Inflammatory macrophage treated with lipopolysaccharide for 1 hour (primary cell): ENCODE results near the gene CYP11A1.

Experiments
- DNase-seq, 2 donors: peaks; one replicate each; pipeline ENCODE4 v3.0.0-alpha.2; 2020 to 2022

Gene CYP11A1

GRCh38 chr15:74367296-74367854 lies at the start of gene CYP11A1:
TSS of gene CYP11A1 (minus strand) at chr15:74367646. CDS start at chr15:74367585, 61 bp downstream.
- DNase-seq: no peak

DNA sequence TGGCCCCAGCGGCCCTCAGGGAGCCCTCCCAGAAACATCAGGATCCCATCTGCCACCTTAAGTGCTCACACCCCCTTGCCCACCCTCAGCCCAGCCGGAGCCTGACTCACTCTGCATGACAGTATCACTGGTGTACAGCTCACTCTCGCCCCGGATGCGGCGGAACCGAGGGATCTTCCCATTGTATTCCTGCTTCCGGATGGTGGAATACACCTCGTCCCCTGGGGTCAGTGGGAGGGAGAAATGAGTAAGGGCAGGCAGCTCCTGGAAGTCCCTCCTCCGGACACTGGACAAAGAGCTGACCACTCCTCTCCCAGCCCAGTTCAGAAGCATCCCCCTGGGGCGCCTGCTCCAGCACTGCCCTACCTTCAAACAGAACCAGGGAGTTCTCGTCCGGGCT lies 49.8 kb upstream of the CYP11A1 start:
- no peak for DNase-seq

- no peak for DNase-seq
Observed at GRCh38 chr15:74415966-74416916, 48.8 kb upstream of the CYP11A1 start.

GRCh38 chr15:74414603-74415338 lies 47.3 kb upstream of the CYP11A1 start:
- DNase-seq: no peak

DNA sequence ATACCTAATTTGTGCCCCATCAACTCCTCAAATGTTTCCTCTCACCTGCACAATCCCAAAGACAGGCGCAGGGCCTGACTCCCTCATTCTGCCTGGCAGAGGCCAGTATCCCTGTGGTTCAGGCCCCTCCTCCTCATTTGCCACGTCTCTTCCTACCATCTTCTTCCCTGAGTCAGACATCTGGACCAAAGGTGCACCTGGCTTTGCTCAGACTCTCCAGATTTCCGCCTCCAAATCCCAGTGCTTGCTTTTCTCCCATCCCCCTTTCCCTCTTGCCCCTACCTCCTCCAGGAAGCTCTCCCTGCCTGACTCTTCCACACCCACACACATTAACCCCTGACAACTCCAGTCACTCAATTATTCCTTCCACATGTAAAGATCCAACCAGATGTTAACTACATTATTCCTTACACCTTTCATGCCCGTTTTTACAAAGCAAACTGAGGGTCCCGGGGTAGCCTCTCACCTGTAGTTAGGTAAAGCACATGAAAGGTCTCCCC lies 46.7 kb upstream of the CYP11A1 start:
- DNase-seq: no peak

- no peak for DNase-seq
Observed at GRCh38 chr15:74413350-74414080, 46.1 kb upstream of the CYP11A1 start.

GRCh38 chr15:74412159-74412558 lies 44.7 kb upstream of the CYP11A1 start:
- DNase-seq: no peak

DNA sequence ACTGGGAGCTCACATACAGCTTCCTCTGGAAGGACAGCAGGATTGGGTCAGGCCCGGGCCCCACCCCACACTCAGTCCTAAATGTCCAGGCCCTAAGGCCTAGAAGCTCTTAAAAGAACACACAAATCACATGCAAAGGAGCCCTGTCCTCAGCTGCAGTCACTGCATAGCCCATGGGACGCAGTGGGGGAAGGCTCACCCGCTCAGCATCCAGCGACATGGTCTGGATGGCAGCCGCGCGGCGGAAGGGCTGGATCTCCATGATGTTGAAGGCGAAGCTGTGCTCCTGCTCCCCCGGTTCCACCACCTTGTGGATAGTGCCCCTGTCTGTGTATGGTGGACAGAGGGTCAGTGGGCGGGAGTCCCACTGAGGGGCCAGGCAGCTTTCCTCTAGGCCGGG lies 44.2 kb upstream of the CYP11A1 start:
- DNase-seq: no peak

DNA sequence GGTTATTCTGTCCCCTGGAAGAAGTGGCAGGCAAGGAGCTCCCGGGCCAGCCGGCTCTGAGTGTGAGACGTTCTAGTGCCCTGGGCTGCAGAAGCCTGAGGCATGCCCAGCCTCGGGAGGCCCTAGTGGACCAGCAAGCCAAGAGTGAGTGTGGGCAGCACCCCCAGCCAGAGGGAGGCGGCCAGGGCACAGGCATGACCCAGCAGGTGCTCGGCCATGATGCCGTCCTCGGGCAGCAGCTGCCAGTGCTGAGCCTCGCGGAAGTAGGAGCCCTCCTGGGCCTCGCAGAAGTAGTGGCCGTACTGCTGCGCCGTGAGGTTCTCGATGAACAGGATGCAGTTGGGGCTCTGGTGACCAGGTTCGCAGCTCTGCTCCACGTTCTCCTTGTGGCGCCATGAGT lies 43.1 kb upstream of the CYP11A1 start:
- no peak for DNase-seq

DNA sequence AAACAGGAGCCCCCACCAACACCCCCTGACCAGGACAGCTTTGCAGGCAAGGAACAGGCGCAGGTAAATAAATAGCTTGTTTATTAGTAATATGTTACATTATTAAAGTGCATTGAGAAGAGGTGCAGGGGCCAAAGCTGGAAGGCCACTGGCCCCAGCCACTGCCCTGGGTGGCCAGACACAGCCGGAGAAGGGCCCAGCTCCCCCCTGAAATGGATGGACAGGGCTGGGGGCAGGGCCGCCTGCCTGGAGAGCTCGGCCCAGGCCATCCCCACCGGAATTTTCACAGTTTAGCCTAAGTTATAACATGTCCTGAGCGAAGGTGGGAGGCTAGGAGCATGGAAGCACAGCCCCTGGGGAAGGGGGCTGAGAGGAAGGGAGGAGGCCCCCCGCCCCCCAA lies 41.8 kb upstream of the CYP11A1 start:
- DNase-seq: no peak

DNA sequence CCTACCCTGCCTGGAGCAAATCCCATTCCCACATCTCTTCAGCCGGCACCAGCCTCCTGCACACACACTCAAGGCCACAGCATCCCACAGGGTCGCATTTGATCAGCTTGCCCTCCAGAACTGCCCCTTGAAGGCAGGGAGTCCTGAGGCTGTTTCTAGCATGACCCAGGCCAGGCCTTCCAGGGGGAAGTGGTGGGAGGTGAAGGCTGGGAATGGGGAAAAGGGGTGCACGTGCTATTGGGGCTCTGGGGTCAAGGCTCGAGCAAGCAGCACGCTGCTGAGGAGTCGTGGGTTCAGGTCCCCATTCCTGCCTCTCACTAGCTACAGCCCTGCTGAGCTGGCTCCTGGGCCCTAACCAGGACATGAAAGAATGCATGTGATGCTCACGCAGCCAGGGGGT lies 41.4 kb upstream of the CYP11A1 start:
- DNase-seq: no peak

GRCh38 chr15:74408385-74408784 lies 40.9 kb upstream of the CYP11A1 start:
- no peak for DNase-seq

GRCh38 chr15:74406992-74407705 lies 39.7 kb upstream of the CYP11A1 start:
- peak in 1 of 2 donors; percentile 42 for DNase-seq

GRCh38 chr15:74406517-74406916 lies 39.1 kb upstream of the CYP11A1 start:
- no peak for DNase-seq

DNA sequence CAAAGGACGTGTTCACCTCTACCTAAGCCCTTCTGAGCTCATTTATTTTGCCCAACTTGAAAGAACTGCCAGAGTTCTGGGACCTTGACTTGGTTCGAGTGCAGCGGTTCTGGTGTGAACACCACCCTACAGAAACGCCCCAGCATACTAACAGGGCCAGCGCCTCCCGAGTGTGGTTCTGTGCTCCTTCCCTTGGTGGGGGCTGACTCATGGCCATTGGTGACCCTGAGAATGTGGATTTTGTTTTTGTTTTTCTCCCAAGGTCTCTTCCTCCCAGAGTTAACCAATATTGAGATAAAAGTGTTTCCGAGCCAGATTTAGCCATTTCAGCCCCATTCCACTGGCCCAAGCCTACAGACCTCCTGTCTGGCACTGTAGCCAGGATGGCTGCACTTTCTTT lies 38.4 kb upstream of the CYP11A1 start:
- DNase-seq: no peak

- peak; percentile 12 to 28 for DNase-seq
Observed at GRCh38 chr15:74403991-74404563, 36.6 kb upstream of the CYP11A1 start.

- no peak for DNase-seq
Observed at GRCh38 chr15:74403588-74403919, 36.1 kb upstream of the CYP11A1 start.

DNA sequence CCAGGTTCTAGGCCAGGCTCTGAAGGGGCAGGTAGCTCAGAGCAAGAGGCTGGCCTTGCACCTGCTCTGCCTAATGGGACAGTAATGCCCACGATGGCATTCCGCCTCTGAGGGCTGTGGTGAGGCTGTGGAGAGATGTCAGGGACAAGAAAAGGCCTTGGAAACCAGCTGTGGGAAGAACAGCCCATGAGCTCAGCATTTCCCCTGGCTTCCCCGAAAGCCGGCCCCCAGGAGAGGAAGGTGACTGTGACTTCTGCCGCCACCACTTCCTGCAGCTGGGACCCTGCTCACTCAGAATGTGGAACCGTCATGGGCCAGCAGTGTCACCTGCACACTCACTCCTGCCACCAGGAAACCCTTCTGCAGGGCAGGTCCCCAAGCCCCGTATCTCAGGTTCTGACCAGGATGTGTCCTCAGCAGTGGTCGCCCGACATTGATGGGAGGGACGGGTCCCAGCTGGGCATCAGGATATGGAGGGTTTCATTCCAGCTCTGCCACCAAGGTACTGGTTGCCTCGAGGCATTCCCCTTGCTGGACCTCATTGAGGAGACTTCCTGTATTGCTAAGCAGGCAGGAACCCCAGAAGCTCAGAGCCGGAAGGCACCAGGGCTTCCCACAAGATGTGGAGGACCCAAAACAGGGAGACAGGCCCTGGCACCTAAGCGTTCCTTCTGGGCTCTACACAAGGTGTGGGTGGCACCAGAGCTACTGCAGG lies 35.6 kb upstream of the CYP11A1 start:
- peak; percentile 20 to 41 for DNase-seq

DNA sequence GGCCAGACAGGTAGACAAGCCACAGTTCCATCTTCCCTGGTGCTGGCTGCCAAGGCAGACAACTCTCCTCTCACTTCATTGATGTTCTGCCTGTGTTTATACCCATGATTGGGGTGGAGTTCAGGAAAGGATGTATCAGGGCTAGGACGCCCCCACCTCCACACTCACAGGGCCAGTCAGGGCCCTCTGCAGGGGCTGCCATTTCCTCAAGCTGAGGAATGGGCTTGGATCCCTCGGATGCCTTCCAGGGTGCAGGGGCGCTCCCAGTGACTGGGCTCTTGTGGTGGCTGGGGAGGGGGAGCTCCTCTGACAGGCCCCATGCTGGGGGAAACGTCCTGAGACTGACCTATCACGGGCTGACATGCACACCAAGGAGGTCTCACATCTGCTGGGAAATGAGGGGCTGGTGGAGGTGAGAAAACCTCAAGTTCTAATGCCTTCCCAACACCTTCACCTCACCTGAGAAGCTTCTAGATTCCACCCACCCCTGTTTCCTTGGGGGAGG lies 34.9 kb upstream of the CYP11A1 start:
- DNase-seq: no peak

- no peak for DNase-seq
Observed at GRCh38 chr15:74400915-74401757, 33.7 kb upstream of the CYP11A1 start.
